HCT116 (cell line): ENCODE results near the gene ZFP28. TPM values are rescaled to one million over a fixed set of nuclear protein-coding genes. Genes with fewer than 3 reads are reported as not detected.
A peak's percentile ranks its signal among the peaks of the same experiment; 100 is the strongest.

Experiments
- ATAC-seq: fragments of 200-7000 bp; cut with Tn5 transposase; 2 replicates; pipeline ENCODE4 v1.9.1; 2020; ENCODE audit warnings: mild to moderate bottlenecking, moderate library complexity
- Bru-seq: library from RNA; stranded (reverse); fragments of 400-500 nt; gene quantifications from one replicate; lab custom pipeline; 2021; lab: Mats Ljungman, UMichigan
- BruChase-seq, 2 experiments: library from RNA; stranded (reverse); fragments of 400-500 nt; gene quantifications; one replicate each; lab custom pipeline; 2021; lab: Mats Ljungman, UMichigan
- BruUV-seq: library from RNA; stranded (reverse); fragments of 400-500 nt; replicated peaks from 2 replicates; lab custom pipeline; 2021; lab: Mats Ljungman, UMichigan
- CTCF ChIA-PET: fragments of 300-600 bp; sonication (Branson Sonifier 250); formaldehyde crosslinking; loops from one replicate; lab custom pipeline; 2021; ENCODE audit warnings: antibody characterized with exemption; lab: Charles Lee
- POLR2A ChIA-PET: fragments of 300-600, 350-600 bp; sonication (Branson Sonifier 250); formaldehyde crosslinking; loops from one replicate; lab custom pipeline; 2021; ENCODE audit warnings: antibody characterized with exemption; lab: Charles Lee
- RAD21 ChIA-PET, 2 experiments: fragments of 300-600 bp; sonication (Branson Sonifier 250); formaldehyde crosslinking; loops; one replicate each; lab custom pipeline; 2023; ENCODE audit warnings: low total read pairs in 2 of 2; ENCODE audit not compliant: uncharacterized antibody in 2 of 2, unreplicated experiment in 2 of 2, low non-redundant PET in 1 of 2; lab: Charles Lee
- DNase-seq: peaks from one replicate; pipeline ENCODE4 v3.0.0-alpha.2; 2010; ENCODE audit warnings: low read depth, low spot score
- H2AFZ ChIP-seq: fragments of 200-600 bp; shearing (Covaris generic), sonication (generic); 2 replicates; pipeline ENCODE4 v1.6.1; 2017; ENCODE audit warnings: low read depth, mixed run types, mixed read lengths, antibody characterized with exemption, low read length; ENCODE audit not compliant: poor library complexity, severe bottlenecking
- H3K27ac ChIP-seq: 2 replicates; pipeline ENCODE4 v1.5.1; 2012; ENCODE audit warnings: low read depth, low read length
- H3K27me3 ChIP-seq: fragments of 200-600 bp; sonication (generic); 2 replicates; pipeline ENCODE4 v1.6.1; 2016; ENCODE audit warnings: mixed run types, low read length, mixed read lengths; ENCODE audit not compliant: insufficient read depth
- H3K36me3 ChIP-seq, 2 experiments: fragments of 200-500 bp in 1 of 2; fragments of 200-600 bp in 1 of 2; sonication (Bioruptor generic) in 1 of 2; sonication (generic) in 1 of 2; 2 replicates each; pipeline versions ENCODE4 v1.5.1 to v1.6.1; 2014 to 2016; ENCODE audit warnings: low read length in 2 of 2, inconsistent platforms in 1 of 2, mixed read lengths in 1 of 2, mixed run types in 1 of 2; ENCODE audit not compliant: insufficient read depth in 2 of 2, control insufficient read depth in 1 of 2
- H3K4me1 ChIP-seq, 2 experiments: fragments of 200-600 bp in 1 of 2; sonication (generic) in 1 of 2; 2 replicates each; pipeline versions ENCODE4 v1.5.1 to v1.6.1; 2012 to 2017; ENCODE audit warnings: low read length in 2 of 2, inconsistent platforms in 1 of 2, mild to moderate bottlenecking in 1 of 2, mixed read lengths in 1 of 2, mixed run types in 1 of 2, moderate library complexity in 1 of 2; ENCODE audit not compliant: insufficient read depth in 2 of 2, control insufficient read depth in 1 of 2
- H3K4me2 ChIP-seq: fragments of 200-600 bp; sonication (generic); 2 replicates; pipeline ENCODE4 v1.6.1; 2017; ENCODE audit warnings: mixed run types, low read length, mixed read lengths
- H3K4me3 ChIP-seq, 2 experiments: fragments of 200-600 bp in 1 of 2; sonication (generic) in 1 of 2; replicated peaks in 1 of 2; 2 replicates each; pipeline ENCODE4 v1.5.1; 2011 to 2016; ENCODE audit warnings: low read length in 2 of 2, control low read depth in 1 of 2, low read depth in 1 of 2, mild to moderate bottlenecking in 1 of 2, mixed read lengths in 1 of 2, mixed run types in 1 of 2
- H3K79me2 ChIP-seq: fragments of 200-600 bp; sonication (generic); 2 replicates; pipeline ENCODE4 v1.6.1; 2017; ENCODE audit warnings: mild to moderate bottlenecking, mixed run types, low read length, moderate library complexity, mixed read lengths; ENCODE audit not compliant: insufficient read depth
- H3K9ac ChIP-seq: fragments of 200-600 bp; sonication (generic); 2 replicates; pipeline ENCODE4 v1.6.1; 2016; ENCODE audit warnings: low read length, mixed read lengths
- H3K9me2 ChIP-seq: fragments of 200-600 bp; sonication (generic), shearing (Covaris generic); 2 replicates; pipeline ENCODE4 v1.6.1; 2017; ENCODE audit warnings: mixed run types, mild to moderate bottlenecking, moderate library complexity; ENCODE audit not compliant: insufficient read depth
- H3K9me3 ChIP-seq, 2 experiments: fragments of 200-500 bp in 1 of 2; fragments of 200-600 bp in 1 of 2; sonication (Bioruptor generic) in 1 of 2; sonication (generic) in 1 of 2; 2 replicates each; pipeline ENCODE4 v1.6.1; 2014 to 2017; ENCODE audit warnings: low read length in 2 of 2, mixed read lengths in 2 of 2, inconsistent platforms in 1 of 2, low read depth in 1 of 2, mild to moderate bottlenecking in 1 of 2, mixed run types in 1 of 2, moderate library complexity in 1 of 2; ENCODE audit not compliant: control insufficient read depth in 1 of 2, insufficient read depth in 1 of 2
- H4K20me1 ChIP-seq: fragments of 200-600 bp; sonication (generic), shearing (Covaris generic); 2 replicates; pipeline ENCODE4 v1.6.1; 2017; ENCODE audit warnings: mixed run types, mild to moderate bottlenecking, moderate library complexity; ENCODE audit not compliant: insufficient read depth
- CBX3 ChIP-seq: IDR thresholded peaks from 2 replicates; pipeline ENCODE4 v1.6.1; 2012; ENCODE audit warnings: low read depth
- CEBPB ChIP-seq: IDR thresholded peaks from 2 replicates; pipeline ENCODE4 v1.6.1; 2012; ENCODE audit warnings: low read depth
- EGR1 ChIP-seq: IDR thresholded peaks from 2 replicates; pipeline ENCODE4 v1.6.1; 2012; ENCODE audit warnings: low read depth
- ELF1 ChIP-seq: IDR thresholded peaks from 2 replicates; pipeline ENCODE4 v1.6.1; 2012; ENCODE audit warnings: low read depth, borderline replicate concordance
- EZH2phosphoT487 ChIP-seq: fragments of 200-600 bp; IDR thresholded peaks from 2 replicates; pipeline ENCODE4 v1.6.1; 2018; ENCODE audit warnings: antibody characterized with exemption, borderline replicate concordance
- FOSL1 ChIP-seq: IDR thresholded peaks from 2 replicates; pipeline ENCODE4 v1.6.1; 2012; ENCODE audit warnings: low read depth
- JUND ChIP-seq: IDR thresholded peaks from 2 replicates; pipeline ENCODE4 v1.6.1; 2012
- POLR2A ChIP-seq: IDR thresholded peaks from 2 replicates; pipeline ENCODE4 v1.7.0; 2011; ENCODE audit warnings: borderline replicate concordance; ENCODE audit not compliant: insufficient read depth, insufficient read length; ENCODE audit errors: extremely low read depth
- POLR2AphosphoS5 ChIP-seq: IDR thresholded peaks from 2 replicates; pipeline ENCODE4 v1.6.1; 2011; ENCODE audit warnings: mild to moderate bottlenecking, low read depth, low read length, moderate library complexity
- RAD21 ChIP-seq: IDR thresholded peaks from 2 replicates; pipeline ENCODE4 v1.6.1; 2012; ENCODE audit warnings: low read depth, mild to moderate bottlenecking
- SP1 ChIP-seq: IDR thresholded peaks from 2 replicates; pipeline ENCODE4 v1.6.1; 2012; ENCODE audit warnings: low read depth
- SRF ChIP-seq: IDR thresholded peaks from 2 replicates; pipeline ENCODE4 v1.6.1; 2012; ENCODE audit warnings: low read depth
- TCF7L2 ChIP-seq: IDR thresholded peaks from 2 replicates; pipeline ENCODE4 v1.7.0; 2011; ENCODE audit warnings: borderline replicate concordance, inconsistent platforms; ENCODE audit not compliant: insufficient read depth, insufficient read length; ENCODE audit errors: extremely low read depth
- YY1 ChIP-seq: IDR thresholded peaks from 2 replicates; pipeline ENCODE4 v1.6.1; 2011; ENCODE audit warnings: low read length, low read depth, moderate library complexity, mild to moderate bottlenecking; ENCODE audit not compliant: insufficient replicate concordance; ENCODE audit errors: extremely low read depth
- ZFX ChIP-seq: fragments of 450-650 bp; IDR thresholded peaks from 2 replicates; pipeline ENCODE4 v1.6.1; 2017
- ZNF274 ChIP-seq: fragments of 200-500 bp; sonication (Bioruptor generic); IDR thresholded peaks from 2 replicates; pipeline ENCODE4 v1.6.1; 2014; ENCODE audit warnings: mild to moderate bottlenecking, low read depth, low read length, inconsistent platforms
- intact Hi-C: fragments of 100-400 bp; cut with micrococcal nuclease; formaldehyde crosslinking; loops from 2 replicates; pipeline ENCODE4 v1.10.0; 2022
- long read RNA-seq: library from polyadenylated mRNA; unstranded; transcript quantifications from one replicate; pipeline ENCODE4 v2.0.0, GENCODE V29; 2021; ENCODE audit not compliant: unreplicated experiment
- polyA plus RNA-seq: library from polyadenylated mRNA; unstranded; fragments of >200 nt; gene quantifications from 2 replicates; pipeline ENCODE4 v1.2.1, GENCODE V29; 2012; ENCODE audit warnings: missing spikeins
- total RNA-seq: library from RNA; stranded (reverse); gene quantifications from one replicate; pipeline ENCODE4 v1.2.1, GENCODE V29; 2021; ENCODE audit not compliant: unreplicated experiment
- TF ChIP-seq, protein P1 (sequence below): IDR thresholded peaks from 2 replicates; pipeline ENCODE4 v1.6.1; 2011; ENCODE audit warnings: mild to moderate bottlenecking, low read length, moderate library complexity; ENCODE audit not compliant: insufficient replicate concordance; ENCODE audit errors: extremely low read depth
- TF ChIP-seq, protein P2 (sequence below): IDR thresholded peaks from 2 replicates; pipeline ENCODE4 v1.6.1; 2012
- TF ChIP-seq, protein P3 (sequence below): IDR thresholded peaks from 2 replicates; pipeline ENCODE4 v1.6.1; 2012

ZFP28 gene
- total RNA-seq: not detected
- not detected in 2 replicates for polyA plus RNA-seq
- Bru-seq, nascent RNA: percentile 5 among the genes with signal in this experiment
- BruChase-seq, experiment 1, labeled RNA remaining after a 6-hour chase: not detected
- BruChase-seq, experiment 2, labeled RNA remaining after a 2-hour chase: not detected
- long read RNA-seq: 0 reads

DNA sequence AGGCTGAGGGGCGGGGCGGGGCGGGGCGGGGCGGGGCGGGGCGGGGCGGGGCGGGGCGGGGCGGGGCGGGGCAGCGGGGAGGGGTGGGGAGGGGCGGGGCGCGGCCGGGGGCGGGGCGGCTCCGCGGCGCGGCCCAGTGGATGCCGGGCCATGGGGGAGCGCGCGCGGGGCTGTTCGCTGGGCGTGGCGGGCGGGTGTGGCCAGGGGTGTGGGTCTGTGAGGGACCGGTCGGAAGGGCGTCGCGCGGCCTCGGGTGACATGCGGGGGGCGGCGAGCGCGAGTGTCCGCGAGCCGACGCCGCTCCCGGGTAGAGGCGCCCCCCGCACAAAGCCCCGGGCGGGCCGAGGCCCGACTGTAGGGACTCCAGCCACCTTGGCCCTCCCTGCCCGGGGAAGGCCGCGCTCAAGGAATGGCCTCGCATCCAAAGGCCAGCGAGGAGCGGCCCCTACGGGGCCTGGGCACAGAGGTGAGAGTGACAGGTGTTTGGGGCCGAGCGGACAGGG is at the start of gene ZFP28:
Gene ZFP28, plus strand, starts transcription at position 188 of the 503 bp plus-strand sequence. Its CDS starts 71 bp downstream, at position 259.
- Histone ChIP-seq H3K4me3 (no peak within 1 kb of the TSS), H2AFZ (no peak within 1 kb of the TSS), H3K36me3 (no peaks in the 10 kb centered on the region), H3K27me3 (no peaks in the 10 kb centered on the region), H3K4me2 (no peak within 1 kb of the TSS), H3K27ac (no peak within 1 kb of the TSS), H3K9ac (no peak within 1 kb of the TSS), H3K9me2 (no peaks in the 10 kb centered on the region), H3K79me2 (no peaks in the 10 kb centered on the region), H3K4me1 (no peaks in the 10 kb centered on the region), H3K9me3 (peaks cover 4 to 15% of the 10 kb centered on the region in 2 experiments; a peak in 2 of 4 replicates), H4K20me1 (no peaks in the 10 kb centered on the region)
- no TSS peak for BruUV-seq
- CTCF ChIA-PET: no interaction called here
- POLR2A ChIA-PET: no interaction called here
- intact Hi-C loops: no loop called here
- TF ChIP-seq EZH2phosphoT487: no peak
- RAD21 ChIA-PET: no interaction called here
- DNase-seq (no peak), ATAC-seq (no peak)

DNA sequence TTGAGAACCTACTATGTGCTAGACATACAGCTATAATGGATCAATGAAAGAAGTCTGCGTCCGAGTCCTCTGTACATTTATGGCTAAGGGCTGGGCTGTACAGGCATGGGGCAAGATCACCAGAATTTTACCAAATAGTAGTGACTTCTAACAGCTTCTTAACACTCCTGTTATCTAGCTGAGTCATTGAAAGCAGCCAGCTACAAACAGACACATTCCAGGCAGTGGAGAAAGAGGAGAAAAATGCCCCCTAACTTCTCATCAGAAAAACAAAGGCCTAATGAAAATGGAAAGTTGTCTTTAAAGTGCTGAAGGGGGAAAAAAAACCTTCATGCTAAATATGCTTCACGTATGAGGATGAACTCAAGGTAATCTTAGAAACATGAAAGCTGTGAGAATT is 47.3 kb upstream of the ZFP28 start:
- DNase-seq: no peak
- RAD21 ChIA-PET: no interaction called here
- no peaks in the 10 kb centered on the region for H3K36me3 ChIP-seq

More for the DNA sequence above, 47.3 kb upstream of the ZFP28 start:
- H3K9ac ChIP-seq: no peak overlapping the region
- ChIA-PET POLR2A (no interaction called here), CTCF (no interaction called here)
- H3K27me3 ChIP-seq: no peaks in the 10 kb centered on the region
- H3K27ac ChIP-seq: no peak overlapping the region
- no peak for TF ChIP-seq TCF7L2
- no peak for TF ChIP-seq RAD21
- no peak for TF ChIP-seq ZFX
- no peak for TF ChIP-seq SRF
- TF ChIP-seq, protein P1, sequence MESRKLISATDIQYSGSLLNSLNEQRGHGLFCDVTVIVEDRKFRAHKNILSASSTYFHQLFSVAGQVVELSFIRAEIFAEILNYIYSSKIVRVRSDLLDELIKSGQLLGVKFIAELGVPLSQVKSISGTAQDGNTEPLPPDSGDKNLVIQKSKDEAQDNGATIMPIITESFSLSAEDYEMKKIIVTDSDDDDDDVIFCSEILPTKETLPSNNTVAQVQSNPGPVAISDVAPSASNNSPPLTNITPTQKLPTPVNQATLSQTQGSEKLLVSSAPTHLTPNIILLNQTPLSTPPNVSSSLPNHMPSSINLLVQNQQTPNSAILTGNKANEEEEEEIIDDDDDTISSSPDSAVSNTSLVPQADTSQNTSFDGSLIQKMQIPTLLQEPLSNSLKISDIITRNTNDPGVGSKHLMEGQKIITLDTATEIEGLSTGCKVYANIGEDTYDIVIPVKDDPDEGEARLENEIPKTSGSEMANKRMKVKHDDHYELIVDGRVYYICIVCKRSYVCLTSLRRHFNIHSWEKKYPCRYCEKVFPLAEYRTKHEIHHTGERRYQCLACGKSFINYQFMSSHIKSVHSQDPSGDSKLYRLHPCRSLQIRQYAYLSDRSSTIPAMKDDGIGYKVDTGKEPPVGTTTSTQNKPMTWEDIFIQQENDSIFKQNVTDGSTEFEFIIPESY: no peak
- TF ChIP-seq ELF1: no peak
- no peak for TF ChIP-seq POLR2AphosphoS5
- no peak for TF ChIP-seq JUND
- no peak for TF ChIP-seq ZNF274
- TF ChIP-seq FOSL1: no peak
- TF ChIP-seq CBX3: no peak
- no peak for TF ChIP-seq POLR2A
- TF ChIP-seq, protein P2, sequence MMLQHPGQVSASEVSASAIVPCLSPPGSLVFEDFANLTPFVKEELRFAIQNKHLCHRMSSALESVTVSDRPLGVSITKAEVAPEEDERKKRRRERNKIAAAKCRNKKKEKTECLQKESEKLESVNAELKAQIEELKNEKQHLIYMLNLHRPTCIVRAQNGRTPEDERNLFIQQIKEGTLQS: no peak
- TF ChIP-seq SP1: no peak
- TF ChIP-seq, protein P3, sequence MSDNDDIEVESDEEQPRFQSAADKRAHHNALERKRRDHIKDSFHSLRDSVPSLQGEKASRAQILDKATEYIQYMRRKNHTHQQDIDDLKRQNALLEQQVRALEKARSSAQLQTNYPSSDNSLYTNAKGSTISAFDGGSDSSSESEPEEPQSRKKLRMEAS: no peak
- TF ChIP-seq CEBPB: no peak
- no peak for TF ChIP-seq YY1
- no peak for TF ChIP-seq EZH2phosphoT487
- TF ChIP-seq EGR1: no peak
- intact Hi-C loops: no loop called here
- BruUV-seq: no TSS peak
- no peaks in the 10 kb centered on the region for H3K9me2 ChIP-seq
- H2AFZ ChIP-seq: no peak overlapping the region
- H4K20me1 ChIP-seq: no peaks in the 10 kb centered on the region
- H3K9me3 ChIP-seq: peaks cover 16 to 17% of the 10 kb centered on the region in 2 experiments; a peak in 3 of 4 replicates
- ATAC-seq: no peak
- no peaks in the 10 kb centered on the region for H3K4me1 ChIP-seq
- H3K79me2 ChIP-seq: no peaks in the 10 kb centered on the region
- no peak overlapping the region for H3K4me3 ChIP-seq
- no peak overlapping the region for H3K4me2 ChIP-seq
